HG02798 (cell line): ENCODE measurements around the gene TAF1B.

ENCODE experiments used
- ATAC-seq: cut with Tn5 transposase; IDR thresholded peaks from one replicate; pipeline ENCODE4 v1.9.1; 2021; ENCODE audit warnings: mild to moderate bottlenecking; ENCODE audit not compliant: unreplicated experiment, poor library complexity

TAF1B gene

GRCh38 chr2:9877026-9877425 lies 33.8 kb downstream of the TAF1B start:
- ATAC-seq = no peak

GRCh38 chr2:9877726-9878125 lies 34.5 kb downstream of the TAF1B start:
- ATAC-seq = no peak

GRCh38 chr2:9879455-9880194 lies 36.4 kb downstream of the TAF1B start:
- ATAC-seq = no peak

- ATAC-seq = no peak
Observed at GRCh38 chr2:9883897-9884296, 40.6 kb downstream of the TAF1B start.

GRCh38 chr2:9884436-9884835 lies 41.2 kb downstream of the TAF1B start:
- no peak for ATAC-seq

- ATAC-seq = no peak
Observed at GRCh38 chr2:9885036-9885684, 41.9 kb downstream of the TAF1B start.

- ATAC-seq = no peak
Observed at GRCh38 chr2:9887513-9887912, 44.2 kb downstream of the TAF1B start.

GRCh38 chr2:9889812-9890261 lies 46.6 kb downstream of the TAF1B start:
- no peak for ATAC-seq

GRCh38 chr2:9892236-9892635 lies 49.0 kb downstream of the TAF1B start:
- no peak for ATAC-seq

- no peak for ATAC-seq
Observed at GRCh38 chr2:9895669-9896590, 52.7 kb downstream of the TAF1B start.

- peak; percentile 54 for ATAC-seq
Observed at GRCh38 chr2:9897331-9897737, 54.1 kb downstream of the TAF1B start.

GRCh38 chr2:9897846-9898245 lies 54.6 kb downstream of the TAF1B start:
- ATAC-seq = no peak

- ATAC-seq = no peak
Observed at GRCh38 chr2:9905413-9905812, 62.1 kb downstream of the TAF1B start.

- ATAC-seq = no peak
Observed at GRCh38 chr2:9907402-9907801, 64.1 kb downstream of the TAF1B start.

GRCh38 chr2:9908639-9909038 lies 65.4 kb downstream of the TAF1B start:
- ATAC-seq = no peak

- ATAC-seq = no peak
Observed at GRCh38 chr2:9909106-9909505, 65.8 kb downstream of the TAF1B start.

- no peak for ATAC-seq
Observed at GRCh38 chr2:9910699-9911098, 67.4 kb downstream of the TAF1B start.

- no peak for ATAC-seq
Observed at GRCh38 chr2:9912468-9912867, 69.2 kb downstream of the TAF1B start.

GRCh38 chr2:9914384-9915065 lies 71.3 kb downstream of the TAF1B start:
- peak; percentile 99 for ATAC-seq

GRCh38 chr2:9918275-9918674 lies 75.0 kb downstream of the TAF1B start:
- no peak for ATAC-seq
